Choroid plexus epithelial cell (primary cell): Measurements from ENCODE around the gene ZMYM3.

Experiments used
- DNase-seq: peaks from one replicate; pipeline ENCODE4 v3.0.0-alpha.2; 2010; ENCODE audit warnings: low read depth
- H3K4me3 ChIP-seq: 2 replicates; pipeline ENCODE4 v1.5.1; 2011; ENCODE audit warnings: low read depth, mild to moderate bottlenecking, control low read depth, low read length, moderate library complexity
- TF ChIP-seq, protein P1 (sequence below): conservative IDR thresholded peaks from 2 replicates; pipeline ENCODE4 v1.5.1; 2011; ENCODE audit warnings: low read depth, mild to moderate bottlenecking, control low read depth, inconsistent platforms, low read length, moderate library complexity

Gene ZMYM3

GRCh38 chrX:71228063-71228642, 25.8 kb downstream of the ZMYM3 start:
- no peak overlapping the region for H3K4me3 ChIP-seq
- no peak for DNase-seq

DNA sequence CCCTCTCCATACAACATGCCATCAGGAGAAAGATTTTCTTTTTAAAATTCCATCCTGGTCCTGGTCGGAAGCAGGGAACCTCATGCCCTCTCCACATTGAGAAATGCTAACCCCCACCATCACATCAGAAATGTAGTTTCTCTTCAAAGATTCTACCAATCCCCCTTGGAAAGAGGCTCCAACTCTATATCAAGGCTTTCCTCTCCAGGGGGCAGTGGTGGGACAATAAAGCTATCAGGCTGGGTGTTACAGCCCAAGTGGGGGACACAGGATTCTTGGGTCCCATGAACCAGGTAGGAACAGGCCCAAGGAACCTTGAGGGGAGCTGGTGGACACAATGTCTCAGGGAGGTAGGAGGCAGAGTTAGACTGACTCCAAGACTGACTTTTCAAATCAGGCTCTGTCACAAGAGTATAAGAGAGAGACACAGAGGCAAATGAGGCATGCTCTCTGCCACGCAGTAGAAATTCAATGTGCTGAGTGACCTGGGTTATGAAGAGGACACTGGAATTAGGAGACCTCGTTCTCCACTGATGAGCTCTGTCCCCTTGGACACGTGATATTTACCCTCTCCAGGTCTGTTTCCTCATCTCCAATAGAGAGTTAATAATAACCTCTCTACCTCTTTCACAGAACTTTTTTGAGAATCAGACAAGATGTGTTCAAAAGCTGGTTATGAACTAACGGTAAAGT, 26.4 kb downstream of the ZMYM3 start:
- H3K4me3 ChIP-seq = no peak overlapping the region
- no peak for DNase-seq
- TF ChIP-seq, protein P1, sequence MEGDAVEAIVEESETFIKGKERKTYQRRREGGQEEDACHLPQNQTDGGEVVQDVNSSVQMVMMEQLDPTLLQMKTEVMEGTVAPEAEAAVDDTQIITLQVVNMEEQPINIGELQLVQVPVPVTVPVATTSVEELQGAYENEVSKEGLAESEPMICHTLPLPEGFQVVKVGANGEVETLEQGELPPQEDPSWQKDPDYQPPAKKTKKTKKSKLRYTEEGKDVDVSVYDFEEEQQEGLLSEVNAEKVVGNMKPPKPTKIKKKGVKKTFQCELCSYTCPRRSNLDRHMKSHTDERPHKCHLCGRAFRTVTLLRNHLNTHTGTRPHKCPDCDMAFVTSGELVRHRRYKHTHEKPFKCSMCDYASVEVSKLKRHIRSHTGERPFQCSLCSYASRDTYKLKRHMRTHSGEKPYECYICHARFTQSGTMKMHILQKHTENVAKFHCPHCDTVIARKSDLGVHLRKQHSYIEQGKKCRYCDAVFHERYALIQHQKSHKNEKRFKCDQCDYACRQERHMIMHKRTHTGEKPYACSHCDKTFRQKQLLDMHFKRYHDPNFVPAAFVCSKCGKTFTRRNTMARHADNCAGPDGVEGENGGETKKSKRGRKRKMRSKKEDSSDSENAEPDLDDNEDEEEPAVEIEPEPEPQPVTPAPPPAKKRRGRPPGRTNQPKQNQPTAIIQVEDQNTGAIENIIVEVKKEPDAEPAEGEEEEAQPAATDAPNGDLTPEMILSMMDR = peak; percentile 31

More at GRCh38 chrX:71228063-71228642, 25.8 kb downstream of the ZMYM3 start:
- TF ChIP-seq, protein P1 = no peak

DNA sequence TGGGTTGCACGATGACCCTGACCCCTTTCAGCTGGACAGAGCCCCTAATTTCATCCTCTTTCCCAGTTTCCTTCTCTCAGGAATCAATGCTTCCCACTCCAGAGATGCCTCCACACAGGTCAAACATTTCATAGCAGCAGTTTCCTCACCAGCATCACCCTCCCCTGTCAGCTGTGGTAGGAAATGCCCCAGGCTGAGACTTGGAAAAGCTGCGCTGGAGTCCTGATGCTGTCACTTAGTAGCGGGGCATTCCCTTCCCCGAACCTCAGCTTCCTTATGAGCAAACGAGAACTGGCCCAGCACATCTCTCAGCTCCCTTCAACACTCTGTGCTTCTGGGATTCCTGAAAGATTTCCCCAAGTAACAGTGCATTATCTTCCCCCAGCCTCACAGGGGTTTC, 28.3 kb downstream of the ZMYM3 start:
- DNase-seq = no peak
- TF ChIP-seq, protein P1 = no peak
- no peak overlapping the region for H3K4me3 ChIP-seq

DNA sequence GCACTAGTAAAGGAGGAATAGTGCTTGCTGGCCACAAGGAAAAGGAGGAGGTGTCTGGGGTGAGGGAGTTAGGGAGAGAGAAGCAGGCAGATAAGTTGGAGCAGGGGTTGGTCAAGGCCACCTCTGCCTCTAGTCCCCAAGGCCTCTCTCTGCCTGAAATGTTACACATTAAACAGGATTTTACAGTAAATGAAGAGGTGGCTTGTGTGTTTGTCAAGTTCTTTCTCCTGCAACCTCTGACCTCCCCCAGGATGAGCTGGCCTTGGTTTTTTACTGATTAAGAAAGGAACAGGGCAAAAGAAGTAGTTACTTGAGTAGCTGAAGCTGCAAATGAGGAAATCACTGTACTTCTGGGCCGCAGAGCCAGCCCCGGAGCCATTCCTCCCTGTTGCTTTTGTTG, 28.9 kb downstream of the ZMYM3 start:
- TF ChIP-seq, protein P1 = no peak
- no peak for DNase-seq
- H3K4me3 ChIP-seq = no peak overlapping the region

- no peak for DNase-seq
- TF ChIP-seq, protein P1 = no peak
- H3K4me3 ChIP-seq = no peak overlapping the region
These were observed 29.7 kb downstream of the ZMYM3 start for GRCh38 chrX:71224098-71224708.

- no peak for DNase-seq
- TF ChIP-seq, protein P1 = no peak
- no peak within 1 kb of the TSS for H3K4me3 ChIP-seq
These were observed 31.0 kb downstream of the ZMYM3 start, which contains the start of gene GJB1 for GRCh38 chrX:71222929-71223328. GJB1 (plus strand) TSS chrX:71223224; CDS start chrX:71223708, 484 bp downstream.
